Adrenal gland (tissue), 5 donors: Measurements from ENCODE around the gene DCAF17.

Experiments
- POLR2A ChIP-seq, 2 donors: fragments of 450-650 bp; IDR thresholded peaks; one replicate each; pipeline ENCODE4 v1.6.1; 2017; ENCODE audit warnings: antibody characterized with exemption in 2 of 2, mild to moderate bottlenecking in 2 of 2, moderate library complexity in 1 of 2
- TF ChIP-seq, protein P1 (sequence below), 6 experiments: fragments of 450-650 bp in 4 of 6; fragments of 200-600 bp in 2 of 6; sonication (generic) in 1 of 6; IDR thresholded peaks; 1 replicate in 5 of 6; 2 replicates in 1 of 6; pipeline versions ENCODE4 v1.5.1 to v1.8.0; 2016 to 2021; ENCODE audit warnings: antibody characterized with exemption in 6 of 6, mild to moderate bottlenecking in 2 of 6, moderate library complexity in 1 of 6
- donor health status: DM: no; HTN: no; CAD: no.

DNA sequence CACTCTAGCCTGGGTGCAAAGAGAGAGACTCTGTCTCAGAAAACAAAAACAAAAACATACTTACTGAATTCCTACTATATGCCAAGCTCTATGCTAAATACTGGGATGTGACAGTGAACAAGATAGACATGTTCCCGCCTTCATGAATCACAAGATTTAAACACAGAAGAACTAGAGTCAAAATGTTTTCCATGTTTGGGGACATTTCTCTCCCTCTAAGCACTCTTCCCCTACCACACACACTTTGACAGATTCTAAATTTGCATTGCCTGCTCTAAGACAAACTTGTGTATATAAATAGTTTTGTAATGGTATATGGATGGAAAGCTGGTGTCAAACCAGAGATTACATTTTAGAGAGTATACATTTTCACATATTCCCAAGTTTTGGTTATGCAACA lies 99.3 kb downstream of the DCAF17 start:
- TF ChIP-seq, protein P1, sequence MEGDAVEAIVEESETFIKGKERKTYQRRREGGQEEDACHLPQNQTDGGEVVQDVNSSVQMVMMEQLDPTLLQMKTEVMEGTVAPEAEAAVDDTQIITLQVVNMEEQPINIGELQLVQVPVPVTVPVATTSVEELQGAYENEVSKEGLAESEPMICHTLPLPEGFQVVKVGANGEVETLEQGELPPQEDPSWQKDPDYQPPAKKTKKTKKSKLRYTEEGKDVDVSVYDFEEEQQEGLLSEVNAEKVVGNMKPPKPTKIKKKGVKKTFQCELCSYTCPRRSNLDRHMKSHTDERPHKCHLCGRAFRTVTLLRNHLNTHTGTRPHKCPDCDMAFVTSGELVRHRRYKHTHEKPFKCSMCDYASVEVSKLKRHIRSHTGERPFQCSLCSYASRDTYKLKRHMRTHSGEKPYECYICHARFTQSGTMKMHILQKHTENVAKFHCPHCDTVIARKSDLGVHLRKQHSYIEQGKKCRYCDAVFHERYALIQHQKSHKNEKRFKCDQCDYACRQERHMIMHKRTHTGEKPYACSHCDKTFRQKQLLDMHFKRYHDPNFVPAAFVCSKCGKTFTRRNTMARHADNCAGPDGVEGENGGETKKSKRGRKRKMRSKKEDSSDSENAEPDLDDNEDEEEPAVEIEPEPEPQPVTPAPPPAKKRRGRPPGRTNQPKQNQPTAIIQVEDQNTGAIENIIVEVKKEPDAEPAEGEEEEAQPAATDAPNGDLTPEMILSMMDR (IDR thresholded peaks at IDR 0.05), result no peak
- no peak for TF ChIP-seq POLR2A (IDR thresholded peaks at IDR 0.05)
